ENCODE measurements around the gene ARHGEF3.

Gene ARHGEF3

DNA sequence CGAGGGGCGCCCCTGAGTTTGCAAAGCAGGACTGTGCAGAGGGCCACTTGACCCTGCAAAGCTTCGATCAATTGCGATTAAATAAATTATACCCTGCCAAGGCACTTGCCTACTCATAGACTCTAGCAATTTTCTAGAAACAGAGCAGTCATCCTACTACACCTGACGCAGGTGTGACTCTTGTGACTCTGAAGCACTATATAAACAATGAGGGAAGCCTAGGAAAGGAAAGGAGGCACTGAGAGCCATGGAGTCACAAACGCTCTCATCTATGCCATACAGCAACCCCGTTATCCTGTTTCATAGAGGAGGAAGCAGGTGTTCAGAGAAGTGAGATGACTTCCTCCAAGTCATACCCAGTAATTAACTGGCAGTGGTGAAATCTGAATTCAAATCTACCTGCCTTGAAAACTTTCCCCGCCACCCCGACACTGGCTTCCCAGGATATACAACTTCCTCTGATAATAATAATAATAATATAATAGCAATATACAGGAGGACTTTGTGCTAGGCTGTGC lies 14.4 kb downstream of the ARHGEF3 start:
- FAIRE-seq (no peak), DNase-seq (ENCODE audit: insufficient read length, low spot score) (no peak)
- TF ChIP-seq, protein P1, sequence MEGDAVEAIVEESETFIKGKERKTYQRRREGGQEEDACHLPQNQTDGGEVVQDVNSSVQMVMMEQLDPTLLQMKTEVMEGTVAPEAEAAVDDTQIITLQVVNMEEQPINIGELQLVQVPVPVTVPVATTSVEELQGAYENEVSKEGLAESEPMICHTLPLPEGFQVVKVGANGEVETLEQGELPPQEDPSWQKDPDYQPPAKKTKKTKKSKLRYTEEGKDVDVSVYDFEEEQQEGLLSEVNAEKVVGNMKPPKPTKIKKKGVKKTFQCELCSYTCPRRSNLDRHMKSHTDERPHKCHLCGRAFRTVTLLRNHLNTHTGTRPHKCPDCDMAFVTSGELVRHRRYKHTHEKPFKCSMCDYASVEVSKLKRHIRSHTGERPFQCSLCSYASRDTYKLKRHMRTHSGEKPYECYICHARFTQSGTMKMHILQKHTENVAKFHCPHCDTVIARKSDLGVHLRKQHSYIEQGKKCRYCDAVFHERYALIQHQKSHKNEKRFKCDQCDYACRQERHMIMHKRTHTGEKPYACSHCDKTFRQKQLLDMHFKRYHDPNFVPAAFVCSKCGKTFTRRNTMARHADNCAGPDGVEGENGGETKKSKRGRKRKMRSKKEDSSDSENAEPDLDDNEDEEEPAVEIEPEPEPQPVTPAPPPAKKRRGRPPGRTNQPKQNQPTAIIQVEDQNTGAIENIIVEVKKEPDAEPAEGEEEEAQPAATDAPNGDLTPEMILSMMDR (IDR thresholded peaks at IDR 0.05; ENCODE audit: insufficient read depth, missing control alignments) = no peak

DNA sequence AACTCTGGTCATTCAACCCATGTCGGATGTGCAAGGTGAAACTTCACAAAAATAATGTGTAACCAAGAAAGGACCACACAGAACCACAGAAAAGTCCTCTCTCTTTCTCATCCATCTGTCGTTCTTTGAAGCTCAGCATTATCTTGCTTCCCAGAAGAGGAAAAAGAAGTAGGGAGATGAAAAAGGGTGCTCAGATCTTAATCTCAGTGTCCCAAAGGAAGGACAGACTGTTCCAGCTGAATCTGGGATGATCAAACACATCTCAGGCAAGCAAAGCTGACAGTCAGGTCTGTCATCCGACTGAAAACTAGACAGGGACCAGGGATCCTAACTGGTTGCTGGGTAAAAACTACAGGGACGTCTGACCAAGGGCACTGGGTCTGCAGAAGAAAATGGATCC lies 16.2 kb downstream of the ARHGEF3 start:
- no peak for DNase-seq (ENCODE audit: insufficient read length, low spot score)
- FAIRE-seq = no peak
- TF ChIP-seq, protein P1 (IDR thresholded peaks at IDR 0.05; ENCODE audit: insufficient read depth, missing control alignments) = no peak

DNA sequence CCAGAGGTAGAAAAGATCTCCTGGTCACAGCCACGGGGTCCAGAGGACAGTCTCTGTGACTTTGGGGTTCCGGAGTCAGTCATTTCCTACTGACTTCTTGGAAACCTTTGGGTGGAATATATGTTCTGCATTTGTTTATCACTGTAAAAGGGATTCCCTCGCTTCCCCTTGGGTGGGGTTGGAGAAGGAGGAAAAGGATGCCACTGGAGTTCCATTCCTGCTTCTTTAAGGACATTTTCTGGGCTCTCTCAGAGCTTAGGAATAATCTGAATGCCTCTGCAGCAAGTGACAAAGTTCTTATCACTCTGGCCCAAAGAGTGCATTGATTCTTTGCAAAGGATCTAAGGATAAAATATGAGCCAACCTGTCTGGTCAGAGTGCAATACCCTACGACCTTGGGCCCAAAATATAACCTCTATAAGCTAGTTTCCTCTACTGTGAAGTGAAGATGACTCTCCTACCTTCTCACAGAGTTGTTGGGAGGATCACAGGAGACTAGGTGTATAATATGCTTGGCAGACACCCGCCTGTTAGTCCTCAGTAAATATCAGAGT lies 17.2 kb downstream of the ARHGEF3 start:
- FAIRE-seq = no peak
- TF ChIP-seq, protein P1 (IDR thresholded peaks at IDR 0.05; ENCODE audit: insufficient read depth, missing control alignments) = no peak
- no peak for DNase-seq (ENCODE audit: insufficient read length, low spot score)

DNA sequence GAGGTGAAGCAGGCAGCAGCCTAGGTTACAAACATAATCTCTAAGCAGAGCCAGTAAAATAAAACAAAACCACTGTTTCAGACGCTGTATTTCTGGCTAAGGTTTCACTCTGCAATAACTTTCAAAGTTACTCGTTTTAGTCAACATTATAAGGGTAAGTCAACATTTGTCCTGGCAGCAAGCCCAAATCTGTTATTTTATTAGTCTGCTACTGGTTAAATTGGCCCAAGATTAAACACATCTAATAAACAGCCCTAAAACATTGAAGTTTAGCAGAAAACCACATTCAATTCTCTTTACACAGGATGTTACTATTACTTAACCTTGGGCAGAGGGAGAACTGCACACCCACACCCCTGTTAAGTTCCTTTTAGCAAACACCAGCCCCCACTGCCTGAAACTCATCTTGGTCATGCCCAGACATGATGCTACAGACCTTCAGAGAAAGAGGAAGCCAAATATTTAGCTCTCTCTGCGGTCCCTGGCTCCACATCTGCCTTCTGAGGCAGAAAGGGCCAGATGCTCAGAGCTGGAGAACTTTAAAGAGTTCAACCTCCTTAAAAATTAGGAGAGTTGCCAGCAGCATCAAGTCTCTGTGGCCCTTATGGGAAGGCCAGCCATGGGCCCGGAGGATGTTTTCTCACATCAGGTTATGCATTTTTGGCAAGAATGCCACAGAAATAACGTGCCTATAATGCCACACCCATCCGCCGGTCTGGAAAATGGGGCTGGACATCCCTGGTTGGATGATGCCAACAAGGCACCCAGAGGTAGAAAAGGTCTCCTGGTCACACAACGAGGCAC lies 17.9 kb downstream of the ARHGEF3 start:
- no peak for DNase-seq (ENCODE audit: insufficient read length, low spot score)
- FAIRE-seq = no peak
- TF ChIP-seq, protein P1 (IDR thresholded peaks at IDR 0.05; ENCODE audit: insufficient read depth, missing control alignments) = no peak

DNA sequence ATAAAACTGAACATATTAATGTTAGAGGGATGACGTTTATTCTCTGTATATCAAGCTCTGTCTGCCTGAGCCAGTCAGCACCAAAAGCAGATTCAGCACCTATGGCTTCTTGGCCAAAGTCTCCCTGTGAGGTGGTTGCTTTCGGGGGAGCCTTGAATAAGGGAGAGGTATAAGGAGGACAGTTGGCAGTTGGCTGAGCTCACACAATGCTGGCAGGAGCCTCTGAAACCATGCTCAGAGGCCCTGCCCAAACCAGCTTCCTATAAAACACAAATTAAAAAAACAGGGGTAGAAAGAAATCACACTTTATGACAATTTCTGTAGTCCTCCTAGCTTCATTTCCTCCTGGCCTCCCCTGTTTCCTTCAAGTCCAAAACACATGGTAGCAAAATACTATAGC lies 18.8 kb downstream of the ARHGEF3 start:
- no peak for FAIRE-seq
- TF ChIP-seq, protein P1 (IDR thresholded peaks at IDR 0.05; ENCODE audit: insufficient read depth, missing control alignments) = no peak
- no peak for DNase-seq (ENCODE audit: insufficient read length, low spot score)

DNA sequence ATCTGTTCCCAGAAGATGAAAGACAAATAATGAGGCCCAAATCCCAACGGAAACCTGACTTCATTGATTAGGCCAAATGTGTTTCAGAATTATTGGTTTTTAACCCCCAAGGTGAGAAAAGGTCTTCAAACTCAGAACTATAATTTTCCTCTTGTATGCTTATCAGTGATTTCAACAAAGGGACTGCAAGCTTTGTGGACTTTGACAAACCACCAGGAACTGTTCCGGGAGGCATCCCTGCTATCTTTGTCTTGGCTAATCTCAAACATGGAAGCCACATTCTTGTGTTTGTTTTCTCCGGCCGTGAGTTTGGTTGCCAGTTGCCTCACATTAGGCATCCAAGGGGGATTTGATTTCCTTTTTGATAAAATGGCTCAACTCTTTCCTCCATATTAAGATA lies 19.5 kb downstream of the ARHGEF3 start:
- FAIRE-seq (no peak), DNase-seq (ENCODE audit: insufficient read length, low spot score) (no peak)
- TF ChIP-seq, protein P1 (IDR thresholded peaks at IDR 0.05; ENCODE audit: insufficient read depth, missing control alignments) = no peak

DNA sequence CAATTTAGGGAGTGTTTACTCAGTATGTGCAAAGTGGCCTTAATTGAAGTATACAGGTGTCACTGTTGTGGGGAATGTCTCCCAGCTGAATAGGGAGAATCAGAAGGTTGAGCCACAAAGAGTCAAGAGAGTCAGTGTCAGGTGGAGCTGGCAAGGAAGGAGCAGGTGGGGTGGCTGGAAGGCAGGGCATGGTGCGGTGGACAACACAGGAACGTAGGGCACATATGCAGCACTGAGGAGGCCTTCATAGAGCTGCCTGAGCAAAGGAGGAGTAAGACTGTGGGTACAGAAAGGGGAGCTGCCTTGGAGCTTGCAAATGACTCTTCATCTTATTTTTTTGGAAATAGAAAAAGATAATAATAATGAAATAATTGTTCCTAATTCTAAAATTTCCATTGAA lies 20.0 kb downstream of the ARHGEF3 start:
- no peak for DNase-seq (ENCODE audit: insufficient read length, low spot score)
- TF ChIP-seq, protein P1 (IDR thresholded peaks at IDR 0.05; ENCODE audit: insufficient read depth, missing control alignments) = no peak
- no peak for FAIRE-seq

All from D721Med (cell line).